MM.1S (cell line): ENCODE results near the gene KCNMA1.

Experiments
- EZH2 ChIP-seq: fragments of 300-600 bp; sonication (generic); optimal IDR thresholded peaks from 2 replicates; pipeline ENCODE3; 2017; ENCODE audit warnings: low read depth, mild to moderate bottlenecking, antibody characterized with exemption, low read length, mixed read lengths
- EZH2phosphoT487 ChIP-seq: fragments of 300-600 bp; sonication (generic); IDR thresholded peaks from 2 replicates; pipeline ENCODE4 v1.6.1; 2018; ENCODE audit warnings: antibody characterized with exemption, low read length
- TF ChIP-seq, protein P1 (sequence below): fragments of 300-600 bp; sonication (generic); IDR thresholded peaks from 2 replicates; pipeline ENCODE4 v1.5.1; 2016; ENCODE audit warnings: antibody characterized with exemption, low read length, mixed read lengths

DNA sequence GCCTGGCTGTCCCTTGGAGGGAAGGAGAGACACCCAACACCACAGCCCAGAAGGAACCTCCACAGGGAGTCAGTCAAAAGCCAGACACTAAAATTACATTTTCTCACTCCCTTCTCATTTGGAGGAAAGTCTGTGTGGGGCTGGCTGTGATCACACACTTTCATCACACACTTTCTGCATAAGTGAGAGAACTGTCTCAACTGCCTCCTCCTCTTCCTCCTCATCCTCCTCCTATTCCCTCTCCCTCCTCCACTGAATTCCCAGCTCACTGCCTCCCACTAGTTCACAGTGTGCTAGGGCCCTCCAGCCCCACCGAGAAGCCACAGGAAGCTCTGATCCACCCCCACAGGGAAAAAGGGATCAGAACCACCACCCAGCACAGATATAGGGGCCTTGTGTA is 91.6 kb downstream of the KCNMA1 start:
- TF ChIP-seq, protein P1, sequence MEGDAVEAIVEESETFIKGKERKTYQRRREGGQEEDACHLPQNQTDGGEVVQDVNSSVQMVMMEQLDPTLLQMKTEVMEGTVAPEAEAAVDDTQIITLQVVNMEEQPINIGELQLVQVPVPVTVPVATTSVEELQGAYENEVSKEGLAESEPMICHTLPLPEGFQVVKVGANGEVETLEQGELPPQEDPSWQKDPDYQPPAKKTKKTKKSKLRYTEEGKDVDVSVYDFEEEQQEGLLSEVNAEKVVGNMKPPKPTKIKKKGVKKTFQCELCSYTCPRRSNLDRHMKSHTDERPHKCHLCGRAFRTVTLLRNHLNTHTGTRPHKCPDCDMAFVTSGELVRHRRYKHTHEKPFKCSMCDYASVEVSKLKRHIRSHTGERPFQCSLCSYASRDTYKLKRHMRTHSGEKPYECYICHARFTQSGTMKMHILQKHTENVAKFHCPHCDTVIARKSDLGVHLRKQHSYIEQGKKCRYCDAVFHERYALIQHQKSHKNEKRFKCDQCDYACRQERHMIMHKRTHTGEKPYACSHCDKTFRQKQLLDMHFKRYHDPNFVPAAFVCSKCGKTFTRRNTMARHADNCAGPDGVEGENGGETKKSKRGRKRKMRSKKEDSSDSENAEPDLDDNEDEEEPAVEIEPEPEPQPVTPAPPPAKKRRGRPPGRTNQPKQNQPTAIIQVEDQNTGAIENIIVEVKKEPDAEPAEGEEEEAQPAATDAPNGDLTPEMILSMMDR, result no peak
- TF ChIP-seq EZH2phosphoT487, result no peak
- TF ChIP-seq EZH2, result no peak
